Endodermal cell (in vitro differentiated cells): ENCODE measurements around the gene OR8K5. TPM values are rescaled to one million over a fixed set of nuclear protein-coding genes. Genes with fewer than 3 reads are reported as not detected.

Experiments used
- DNase-seq: peaks from one replicate; pipeline ENCODE4 v3.0.0-alpha.2; 2017
- H3K27ac ChIP-seq: 2 replicates; pipeline ENCODE4 v1.5.1; 2013; ENCODE audit warnings: mild to moderate bottlenecking, low read depth, low read length, moderate library complexity
- H3K27me3 ChIP-seq: 2 replicates; pipeline ENCODE4 v1.6.1; 2013; ENCODE audit warnings: mild to moderate bottlenecking, low read length, moderate library complexity; ENCODE audit not compliant: insufficient read depth, control insufficient read depth, poor library complexity, severe bottlenecking
- H3K36me3 ChIP-seq: 2 replicates; pipeline ENCODE4 v1.7.0; 2013; ENCODE audit warnings: mild to moderate bottlenecking, low read length, moderate library complexity; ENCODE audit not compliant: control insufficient read depth, insufficient read depth
- H3K4me1 ChIP-seq: one replicate; pipeline ENCODE4 v1.7.0; 2013; ENCODE audit warnings: low read length; ENCODE audit not compliant: control insufficient read depth, insufficient read depth
- H3K4me3 ChIP-seq: 2 replicates; pipeline ENCODE4 v1.5.1; 2013; ENCODE audit warnings: mild to moderate bottlenecking, low read length, moderate library complexity
- H3K9ac ChIP-seq: 2 replicates; pipeline ENCODE4 v1.6.1; 2013; ENCODE audit warnings: mild to moderate bottlenecking, low read length, moderate library complexity; ENCODE audit not compliant: poor library complexity, severe bottlenecking; ENCODE audit errors: extremely low read depth
- H3K9me3 ChIP-seq: 2 replicates; pipeline ENCODE4 v1.6.1; 2013; ENCODE audit warnings: mild to moderate bottlenecking, low read length, moderate library complexity; ENCODE audit not compliant: control insufficient read depth
- H3K27ac Mint-ChIP-seq: 2 replicates; pipeline ENCODE4 v1.8.0; 2020; ENCODE audit warnings: mixed read lengths
- H3K27me3 Mint-ChIP-seq: 2 replicates; pipeline ENCODE4 v1.8.0; 2021; ENCODE audit warnings: mild to moderate bottlenecking, mixed read lengths; ENCODE audit not compliant: insufficient read depth
- H3K36me3 Mint-ChIP-seq: 2 replicates; pipeline ENCODE4 v1.8.0; 2020; ENCODE audit warnings: low read depth, mixed read lengths
- H3K4me1 Mint-ChIP-seq: 2 replicates; pipeline ENCODE4 v1.8.0; 2020; ENCODE audit warnings: mixed read lengths
- H3K4me3 Mint-ChIP-seq: 2 replicates; pipeline ENCODE4 v1.8.0; 2020; ENCODE audit warnings: mild to moderate bottlenecking, moderate library complexity, mixed read lengths
- H3K9me3 Mint-ChIP-seq: 2 replicates; pipeline ENCODE4 v1.8.0; 2020; ENCODE audit warnings: mild to moderate bottlenecking, mixed read lengths
- WGBS, 2 experiments: methylation state at CpG; one replicate each; pipeline versions ENCODE4 v1.1.5 to v1.1.7; 2013; ENCODE audit warnings: missing lambda C conversion rate in 2 of 2, mixed read lengths in 1 of 2; ENCODE audit not compliant: insufficient coverage in 1 of 2, insufficient read length in 1 of 2; 5-methylcytosine and 5-hydroxymethylcytosine counted together
- total RNA-seq, 2 donors: library from RNA; stranded (reverse); fragmentation: NEBNext Ultra II Directional in 1 of 2; extraction: Animal tissue kit (Norgen Biotek cat#: 25700) in 1 of 2; gene quantifications; 2 replicates in 1 of 2; 3 replicates in 1 of 2; pipeline ENCODE4 v1.2.1, GENCODE V29; 2021
- TF ChIP-seq, protein P1 (sequence below): fragments of 200-600 bp; sonication (generic); conservative IDR thresholded peaks from 2 replicates; pipeline ENCODE4 v1.5.0; 2021; ENCODE audit warnings: antibody characterized with exemption, mild to moderate bottlenecking

The OR8K5 gene
- total RNA-seq, 2 donors from 2014 or later = not detected

GRCh38 chr11:56196705-56197104 lies 36.6 kb upstream of the OR8K5 start:
- DNase-seq = no peak
- Histone ChIP-seq H3K4me1 (no peaks in the 10 kb centered on the region), H3K27ac (no peak overlapping the region), H3K9me3 (peaks cover 2% of the 10 kb centered on the region), H3K9ac (no peak overlapping the region), H3K36me3 (no peaks in the 10 kb centered on the region), H3K27me3 (no peaks in the 10 kb centered on the region), H3K4me3 (no peak overlapping the region)
- Mint-ChIP-seq H3K4me1 (no peaks in the 10 kb centered on the region), H3K36me3 (no peaks in the 10 kb centered on the region), H3K9me3 (peaks cover 7% of the 10 kb centered on the region), H3K27me3 (no peaks in the 10 kb centered on the region), H3K27ac (no peak overlapping the region), H3K4me3 (no peak overlapping the region)
- WGBS, 2 experiments = 83 to 100% methylated on average over 1 to 2 of the region's 3 CpGs
- TF ChIP-seq, protein P1, sequence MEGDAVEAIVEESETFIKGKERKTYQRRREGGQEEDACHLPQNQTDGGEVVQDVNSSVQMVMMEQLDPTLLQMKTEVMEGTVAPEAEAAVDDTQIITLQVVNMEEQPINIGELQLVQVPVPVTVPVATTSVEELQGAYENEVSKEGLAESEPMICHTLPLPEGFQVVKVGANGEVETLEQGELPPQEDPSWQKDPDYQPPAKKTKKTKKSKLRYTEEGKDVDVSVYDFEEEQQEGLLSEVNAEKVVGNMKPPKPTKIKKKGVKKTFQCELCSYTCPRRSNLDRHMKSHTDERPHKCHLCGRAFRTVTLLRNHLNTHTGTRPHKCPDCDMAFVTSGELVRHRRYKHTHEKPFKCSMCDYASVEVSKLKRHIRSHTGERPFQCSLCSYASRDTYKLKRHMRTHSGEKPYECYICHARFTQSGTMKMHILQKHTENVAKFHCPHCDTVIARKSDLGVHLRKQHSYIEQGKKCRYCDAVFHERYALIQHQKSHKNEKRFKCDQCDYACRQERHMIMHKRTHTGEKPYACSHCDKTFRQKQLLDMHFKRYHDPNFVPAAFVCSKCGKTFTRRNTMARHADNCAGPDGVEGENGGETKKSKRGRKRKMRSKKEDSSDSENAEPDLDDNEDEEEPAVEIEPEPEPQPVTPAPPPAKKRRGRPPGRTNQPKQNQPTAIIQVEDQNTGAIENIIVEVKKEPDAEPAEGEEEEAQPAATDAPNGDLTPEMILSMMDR = no peak

DNA sequence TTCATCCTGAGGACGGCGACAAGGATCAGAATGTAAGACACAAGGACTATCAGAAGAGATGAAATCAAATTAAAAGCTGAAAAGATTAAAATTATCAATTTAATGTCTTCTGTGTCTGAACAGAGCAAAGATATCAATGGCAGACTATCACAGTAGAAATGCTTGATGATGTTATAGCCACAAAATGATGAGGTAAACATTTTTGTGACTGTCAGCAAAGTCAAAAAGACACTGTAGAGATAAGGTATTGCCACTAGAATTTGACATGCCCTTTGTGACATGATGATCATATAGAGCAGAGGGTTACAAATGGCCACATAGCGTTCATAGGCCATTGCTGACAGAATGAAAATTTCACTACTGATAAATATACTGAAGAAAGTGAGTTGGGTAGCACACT lies 28.5 kb upstream of the OR8K5 start:
- 67 to 93% methylated on average over 1 to 3 of the region's 3 CpGs for WGBS, 2 experiments
- Histone ChIP-seq H3K27ac (no peak overlapping the region), H3K27me3 (no peaks in the 10 kb centered on the region), H3K4me1 (no peaks in the 10 kb centered on the region), H3K9me3 (peaks cover 11% of the 10 kb centered on the region), H3K36me3 (no peaks in the 10 kb centered on the region), H3K4me3 (no peak overlapping the region), H3K9ac (no peak overlapping the region)
- DNase-seq = no peak
- Mint-ChIP-seq H3K27me3 (no peaks in the 10 kb centered on the region), H3K4me3 (no peak overlapping the region), H3K27ac (no peak overlapping the region), H3K9me3 (peaks cover 2% of the 10 kb centered on the region), H3K4me1 (no peaks in the 10 kb centered on the region), H3K36me3 (no peaks in the 10 kb centered on the region)
- TF ChIP-seq, protein P1 = no peak

GRCh38 chr11:56183459-56183858 lies 23.3 kb upstream of the OR8K5 start:
- H3K4me1 ChIP-seq = no peaks in the 10 kb centered on the region
- Mint-ChIP-seq H3K27me3 (no peaks in the 10 kb centered on the region), H3K4me3 (no peak overlapping the region), H3K4me1 (no peaks in the 10 kb centered on the region), H3K36me3 (no peaks in the 10 kb centered on the region), H3K27ac (no peak overlapping the region), H3K9me3 (peaks cover 4% of the 10 kb centered on the region)
- no peaks in the 10 kb centered on the region for H3K36me3 ChIP-seq
- no peak overlapping the region for H3K4me3 ChIP-seq
- no peak overlapping the region for H3K27ac ChIP-seq
- no peak for DNase-seq
- TF ChIP-seq, protein P1 = no peak
- peaks cover 8% of the 10 kb centered on the region for H3K9me3 ChIP-seq
- no peaks in the 10 kb centered on the region for H3K27me3 ChIP-seq
- no peak overlapping the region for H3K9ac ChIP-seq
